Fibroblast of lung (primary cell): ENCODE results near the gene CFAP46. TPM values are rescaled to one million over a fixed set of nuclear protein-coding genes. Genes with fewer than 3 reads are reported as not detected.

ENCODE experiments used
- DNase-seq, 2 donors: peaks; one replicate each; pipeline versions ENCODE4 v3.0.0 to v3.0.0-alpha.2; 2010; ENCODE audit warnings: low read depth in 2 of 2
- H2AFZ ChIP-seq: 2 replicates; pipeline ENCODE4 v1.5.1; 2012; ENCODE audit warnings: low read length, control low read depth, inconsistent platforms
- H3K27ac ChIP-seq: 2 replicates; pipeline ENCODE4 v1.5.1; 2011; ENCODE audit warnings: low read length, control low read depth; ENCODE audit not compliant: insufficient read depth
- H3K27me3 ChIP-seq: 2 replicates; pipeline ENCODE4 v1.5.1; 2011; ENCODE audit warnings: mild to moderate bottlenecking, low read length; ENCODE audit not compliant: control insufficient read depth, insufficient read depth
- H3K36me3 ChIP-seq: 2 replicates; pipeline ENCODE4 v1.5.1; 2011; ENCODE audit warnings: low read length; ENCODE audit not compliant: control insufficient read depth, insufficient read depth
- H3K4me1 ChIP-seq: 2 replicates; pipeline ENCODE4 v1.5.1; 2011; ENCODE audit warnings: low read length; ENCODE audit not compliant: control insufficient read depth, insufficient read depth; ENCODE audit errors: extremely low read depth
- H3K4me2 ChIP-seq: 2 replicates; pipeline ENCODE4 v1.5.1; 2011; ENCODE audit warnings: low read length, control low read depth; ENCODE audit not compliant: insufficient read depth; ENCODE audit errors: extremely low read depth
- H3K4me3 ChIP-seq, 4 experiments: fragments of 200-600 bp in 1 of 4; sonication (generic) in 1 of 4; replicated peaks in 1 of 4; 2 replicates each; pipeline ENCODE4 v1.5.1; 2011 to 2016; ENCODE audit warnings: low read length in 4 of 4, low read depth in 3 of 4, mild to moderate bottlenecking in 3 of 4, control low read depth in 2 of 4, inconsistent platforms in 1 of 4, mixed read lengths in 1 of 4; ENCODE audit not compliant: insufficient read depth in 1 of 4; ENCODE audit errors: control extremely low read depth in 1 of 4
- H3K79me2 ChIP-seq: 2 replicates; pipeline ENCODE4 v1.5.1; 2012; ENCODE audit warnings: mild to moderate bottlenecking, low read length, inconsistent platforms; ENCODE audit not compliant: control insufficient read depth, insufficient read depth
- H3K9ac ChIP-seq: 2 replicates; pipeline ENCODE4 v1.5.1; 2011; ENCODE audit warnings: mild to moderate bottlenecking, low read length, control low read depth; ENCODE audit not compliant: insufficient read depth
- H3K9me3 ChIP-seq: 2 replicates; pipeline ENCODE4 v1.5.1; 2012; ENCODE audit warnings: low read depth, low read length; ENCODE audit not compliant: control insufficient read depth, insufficient read depth
- H4K20me1 ChIP-seq: 2 replicates; pipeline ENCODE4 v1.5.1; 2011; ENCODE audit warnings: low read length; ENCODE audit not compliant: control insufficient read depth, insufficient read depth; ENCODE audit errors: extremely low read depth
- EZH2 ChIP-seq: IDR thresholded peaks from 2 replicates; pipeline ENCODE4 v1.5.1; 2012; ENCODE audit warnings: low read length, control low read depth, mild to moderate bottlenecking; ENCODE audit errors: missing control alignments
- polyA plus RNA-seq, 2 donors: library from polyadenylated mRNA; depleted of rRNA in 1 of 2; stranded (reverse) in 1 of 2; unstranded in 1 of 2; fragments of >200 nt; gene quantifications; 2 replicates each; pipeline ENCODE4 v1.2.1, GENCODE V29; 2011 to 2012; ENCODE audit warnings: missing spikeins in 1 of 2
- total RNA-seq: library from RNA; depleted of rRNA; stranded (reverse); fragments of >200 nt; gene quantifications from 2 replicates; pipeline ENCODE4 v1.2.1, GENCODE V29; 2014
- TF ChIP-seq, protein P1 (sequence below), 2 donors: IDR thresholded peaks in 1 of 2; conservative IDR thresholded peaks in 1 of 2; 1 replicate in 1 of 2; 2 replicates in 1 of 2; pipeline ENCODE4 v1.5.1; 2011 to 2012; ENCODE audit warnings: low read length in 2 of 2, control low read depth in 1 of 2, inconsistent platforms in 1 of 2, low read depth in 1 of 2, mild to moderate bottlenecking in 1 of 2

The CFAP46 gene
- total and polyA plus RNA-seq, 2 donors (not counting 1 experiment from before 2014, with no cell fraction given) = 0.25 to 0.66 TPM

DNA sequence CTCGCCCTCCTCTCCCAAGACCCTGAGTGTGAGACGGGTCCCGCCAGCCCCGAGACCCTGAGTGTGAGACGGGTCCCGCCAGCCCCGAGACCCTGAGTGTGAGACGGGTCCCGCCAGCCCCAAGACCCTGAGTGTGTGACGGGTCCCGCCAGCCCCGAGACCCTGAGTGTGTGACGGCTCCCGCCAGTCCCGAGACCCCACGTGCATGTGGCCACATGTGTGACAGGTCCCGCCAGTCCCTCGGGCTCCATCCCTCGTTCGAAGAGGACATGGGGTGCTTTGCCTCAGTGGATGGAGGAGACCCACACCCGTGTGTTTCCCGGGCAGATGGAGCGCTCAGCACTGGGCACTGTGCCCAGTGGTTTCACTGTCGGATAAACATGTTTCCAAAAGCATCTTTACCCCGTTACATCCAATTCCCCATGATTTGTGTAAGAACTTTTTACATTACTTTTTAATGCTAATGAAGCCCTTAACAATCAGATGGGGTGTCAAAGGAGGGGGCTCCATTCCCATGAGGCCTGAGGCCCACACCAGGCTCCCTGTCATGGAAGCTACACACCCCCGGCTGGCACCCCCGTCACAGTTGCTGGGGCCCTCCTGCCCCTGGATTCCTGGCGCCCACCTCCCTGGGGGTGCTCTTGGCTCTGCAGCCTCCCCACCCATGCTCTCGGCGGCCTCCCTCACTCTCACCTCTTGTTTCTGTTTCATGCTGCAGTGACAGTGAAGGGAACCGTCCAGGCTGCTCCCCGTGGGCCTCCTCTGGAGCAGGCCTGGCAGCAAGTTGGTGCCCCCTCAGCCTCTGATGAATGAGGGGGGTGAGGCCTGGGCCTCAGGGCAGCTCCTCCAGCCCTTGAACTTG, 48.5 kb upstream of the CFAP46 start:
- TF ChIP-seq EZH2 = no peak
- TF ChIP-seq, protein P1, sequence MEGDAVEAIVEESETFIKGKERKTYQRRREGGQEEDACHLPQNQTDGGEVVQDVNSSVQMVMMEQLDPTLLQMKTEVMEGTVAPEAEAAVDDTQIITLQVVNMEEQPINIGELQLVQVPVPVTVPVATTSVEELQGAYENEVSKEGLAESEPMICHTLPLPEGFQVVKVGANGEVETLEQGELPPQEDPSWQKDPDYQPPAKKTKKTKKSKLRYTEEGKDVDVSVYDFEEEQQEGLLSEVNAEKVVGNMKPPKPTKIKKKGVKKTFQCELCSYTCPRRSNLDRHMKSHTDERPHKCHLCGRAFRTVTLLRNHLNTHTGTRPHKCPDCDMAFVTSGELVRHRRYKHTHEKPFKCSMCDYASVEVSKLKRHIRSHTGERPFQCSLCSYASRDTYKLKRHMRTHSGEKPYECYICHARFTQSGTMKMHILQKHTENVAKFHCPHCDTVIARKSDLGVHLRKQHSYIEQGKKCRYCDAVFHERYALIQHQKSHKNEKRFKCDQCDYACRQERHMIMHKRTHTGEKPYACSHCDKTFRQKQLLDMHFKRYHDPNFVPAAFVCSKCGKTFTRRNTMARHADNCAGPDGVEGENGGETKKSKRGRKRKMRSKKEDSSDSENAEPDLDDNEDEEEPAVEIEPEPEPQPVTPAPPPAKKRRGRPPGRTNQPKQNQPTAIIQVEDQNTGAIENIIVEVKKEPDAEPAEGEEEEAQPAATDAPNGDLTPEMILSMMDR (conservative IDR thresholded peaks at IDR 0.05 in 1 of 2, IDR thresholded peaks at IDR 0.05 in 1 of 2; ENCODE audit: low read depth in 1 of 2, low read length in 2 of 2) = no peak
- H3K36me3 ChIP-seq = no peaks in the 10 kb centered on the region
- no peak overlapping the region for H3K9ac ChIP-seq
- no peak overlapping the region for H3K4me3 ChIP-seq
- no peak for DNase-seq
- H3K9me3 ChIP-seq = no peaks in the 10 kb centered on the region
- no peak overlapping the region for H2AFZ ChIP-seq
- no peaks in the 10 kb centered on the region for H3K27me3 ChIP-seq
- no peaks in the 10 kb centered on the region for H3K79me2 ChIP-seq
- H4K20me1 ChIP-seq = no peaks in the 10 kb centered on the region
- no peak overlapping the region for H3K27ac ChIP-seq
- H3K4me1 ChIP-seq = no peaks in the 10 kb centered on the region
- no peak overlapping the region for H3K4me2 ChIP-seq

DNA sequence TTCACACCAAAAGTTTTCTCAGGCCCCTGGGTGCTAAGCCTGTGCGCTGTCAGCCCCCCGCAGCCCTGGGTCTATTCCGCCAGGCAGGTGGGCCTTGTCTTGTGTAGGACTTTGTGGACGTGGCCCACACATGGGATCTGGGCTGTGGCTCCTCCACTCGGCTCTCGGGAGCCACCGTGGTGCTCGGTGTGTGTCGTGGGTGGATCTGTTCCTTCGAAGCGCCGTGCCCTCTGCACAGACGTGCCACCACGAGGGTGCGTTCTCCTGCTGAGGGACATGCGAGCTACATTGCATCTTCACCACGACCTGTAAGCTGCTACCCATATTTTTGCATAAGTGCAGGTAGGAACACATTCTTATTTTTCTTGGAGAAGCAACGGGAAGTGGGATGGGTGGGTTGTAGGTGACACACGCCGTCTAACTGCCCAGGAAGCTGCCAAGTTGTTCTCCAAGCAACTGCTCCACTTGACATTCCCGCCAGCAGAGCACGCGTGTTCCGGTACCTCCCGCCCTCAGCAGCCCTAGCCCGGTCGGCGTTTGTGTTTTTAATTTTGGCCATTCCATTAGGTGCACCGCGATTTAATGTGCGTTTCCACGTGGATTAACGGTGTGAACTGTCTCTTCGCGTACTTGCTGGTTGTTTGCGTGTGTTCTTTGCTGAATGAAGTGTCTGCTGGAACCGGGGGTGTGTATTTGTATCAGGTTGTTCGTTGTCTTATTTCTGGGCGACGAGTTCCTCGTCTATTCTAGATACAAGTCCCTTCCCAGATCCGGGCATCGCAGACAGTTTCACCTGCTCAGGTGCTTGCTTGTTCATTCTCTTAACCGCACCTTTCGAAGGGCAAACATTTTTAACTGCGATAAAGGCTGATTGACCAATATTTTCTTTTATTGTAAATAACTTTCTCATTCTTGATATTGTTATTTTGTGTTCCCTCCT, 47.4 kb upstream of the CFAP46 start:
- no peak overlapping the region for H3K4me2 ChIP-seq
- no peaks in the 10 kb centered on the region for H4K20me1 ChIP-seq
- H3K36me3 ChIP-seq = no peaks in the 10 kb centered on the region
- H3K27ac ChIP-seq = no peak overlapping the region
- no peak overlapping the region for H3K4me3 ChIP-seq
- no peak overlapping the region for H2AFZ ChIP-seq
- no peaks in the 10 kb centered on the region for H3K79me2 ChIP-seq
- no peaks in the 10 kb centered on the region for H3K27me3 ChIP-seq
- no peak overlapping the region for H3K9ac ChIP-seq
- no peaks in the 10 kb centered on the region for H3K4me1 ChIP-seq
- TF ChIP-seq EZH2 = no peak
- TF ChIP-seq, protein P1 (conservative IDR thresholded peaks at IDR 0.05 in 1 of 2, IDR thresholded peaks at IDR 0.05 in 1 of 2; ENCODE audit: low read depth in 1 of 2, low read length in 2 of 2) = no peak
- no peaks in the 10 kb centered on the region for H3K9me3 ChIP-seq
- DNase-seq = no peak

GRCh38 chr10:132988988-132989387, 46.6 kb upstream of the CFAP46 start:
- no peaks in the 10 kb centered on the region for H3K4me1 ChIP-seq
- no peak overlapping the region for H3K4me3 ChIP-seq
- no peaks in the 10 kb centered on the region for H3K36me3 ChIP-seq
- no peaks in the 10 kb centered on the region for H3K27me3 ChIP-seq
- no peak overlapping the region for H3K4me2 ChIP-seq
- TF ChIP-seq, protein P1 (conservative IDR thresholded peaks at IDR 0.05 in 1 of 2, IDR thresholded peaks at IDR 0.05 in 1 of 2; ENCODE audit: low read depth in 1 of 2, low read length in 2 of 2) = no peak
- no peak overlapping the region for H3K27ac ChIP-seq
- H2AFZ ChIP-seq = no peak overlapping the region
- no peaks in the 10 kb centered on the region for H3K9me3 ChIP-seq
- no peaks in the 10 kb centered on the region for H4K20me1 ChIP-seq
- no peak overlapping the region for H3K9ac ChIP-seq
- no peak for DNase-seq
- H3K79me2 ChIP-seq = no peaks in the 10 kb centered on the region
